ENCODE measurements around the gene TP53INP2.
"Not testable (repeated sequence)": the region's sequence is repeated elsewhere in the genome, so short reads cannot be mapped to it uniquely, and the experiment has no call there.

TP53INP2 gene

DNA sequence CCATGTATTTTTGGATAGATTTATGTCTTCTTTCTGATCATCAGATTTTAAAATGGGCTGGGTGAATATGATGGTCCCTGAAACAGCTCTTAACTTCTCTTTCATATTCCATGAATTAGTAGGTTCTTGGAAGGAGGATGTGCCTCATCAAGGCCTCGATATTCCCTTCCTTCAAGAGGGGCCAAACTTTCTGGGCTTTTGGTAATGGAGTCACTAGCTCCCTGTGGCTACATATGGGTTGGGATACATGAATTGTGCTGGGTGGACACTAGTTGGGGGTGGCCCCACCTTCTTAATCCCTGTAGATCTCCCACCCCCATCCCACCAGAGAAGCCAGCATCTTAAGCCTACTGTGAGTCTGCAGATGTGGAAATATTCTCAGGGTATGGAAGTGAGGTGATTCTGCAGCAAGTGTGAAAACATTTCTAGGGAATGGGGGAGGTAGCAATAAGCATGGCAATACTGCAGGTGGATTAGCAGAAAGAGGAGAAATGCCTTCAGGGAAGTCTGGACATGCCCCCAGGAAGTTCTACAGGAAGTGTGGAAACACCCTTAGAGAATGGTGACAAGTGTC is 2.2 kb downstream of the TP53INP2 start:
- no peak for DNase-seq

DNA sequence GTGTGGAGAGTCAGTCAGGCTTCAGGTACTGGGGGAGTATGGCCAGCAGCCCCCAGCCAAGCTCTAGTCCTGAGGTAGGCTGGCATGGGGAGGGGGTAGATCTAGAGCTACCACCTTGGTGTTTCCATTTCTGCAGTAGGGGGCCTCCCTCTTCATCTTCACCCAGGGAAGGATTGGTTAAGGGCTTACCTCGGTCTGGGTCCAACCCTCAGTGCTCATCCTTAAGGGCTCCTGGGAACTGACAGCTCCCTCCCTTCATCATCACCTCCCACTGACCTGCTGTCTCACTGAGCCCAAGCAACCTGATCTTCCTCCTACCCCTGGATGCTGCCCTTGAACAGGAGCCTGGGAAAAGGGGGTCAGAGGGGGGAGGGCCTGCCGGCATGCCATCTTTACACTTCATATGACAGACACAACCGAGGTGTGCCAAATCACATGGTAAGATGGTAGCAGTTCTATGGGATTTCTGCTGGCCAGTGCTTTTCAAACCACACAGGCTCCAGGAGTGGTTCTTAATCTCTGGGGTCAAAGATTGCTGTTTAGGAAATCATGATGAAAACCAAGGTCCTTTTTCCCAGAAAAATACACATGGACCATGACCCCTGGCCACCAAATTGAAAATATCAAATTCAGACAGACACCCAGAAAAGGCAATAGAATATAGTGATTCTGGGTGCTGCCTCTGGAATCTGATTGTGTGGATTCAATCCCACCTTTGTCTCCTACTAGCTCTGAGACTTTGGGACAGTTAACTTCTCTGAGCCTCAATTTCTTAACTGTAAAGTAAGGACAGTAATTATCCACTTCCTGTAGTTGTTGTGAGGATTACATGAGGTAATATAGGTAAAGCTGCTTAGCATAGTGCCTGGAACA is 3.0 kb downstream of the TP53INP2 start:
- no peak for DNase-seq

- peak; percentile 34 to 36 for DNase-seq
These were observed 4.5 kb downstream of the TP53INP2 start for GRCh38 chr20:34708621-34709043.

GRCh38 chr20:34709044-34709830 is 5.1 kb downstream of the TP53INP2 start:
- peak; percentile 63 to 73 for DNase-seq

DNA sequence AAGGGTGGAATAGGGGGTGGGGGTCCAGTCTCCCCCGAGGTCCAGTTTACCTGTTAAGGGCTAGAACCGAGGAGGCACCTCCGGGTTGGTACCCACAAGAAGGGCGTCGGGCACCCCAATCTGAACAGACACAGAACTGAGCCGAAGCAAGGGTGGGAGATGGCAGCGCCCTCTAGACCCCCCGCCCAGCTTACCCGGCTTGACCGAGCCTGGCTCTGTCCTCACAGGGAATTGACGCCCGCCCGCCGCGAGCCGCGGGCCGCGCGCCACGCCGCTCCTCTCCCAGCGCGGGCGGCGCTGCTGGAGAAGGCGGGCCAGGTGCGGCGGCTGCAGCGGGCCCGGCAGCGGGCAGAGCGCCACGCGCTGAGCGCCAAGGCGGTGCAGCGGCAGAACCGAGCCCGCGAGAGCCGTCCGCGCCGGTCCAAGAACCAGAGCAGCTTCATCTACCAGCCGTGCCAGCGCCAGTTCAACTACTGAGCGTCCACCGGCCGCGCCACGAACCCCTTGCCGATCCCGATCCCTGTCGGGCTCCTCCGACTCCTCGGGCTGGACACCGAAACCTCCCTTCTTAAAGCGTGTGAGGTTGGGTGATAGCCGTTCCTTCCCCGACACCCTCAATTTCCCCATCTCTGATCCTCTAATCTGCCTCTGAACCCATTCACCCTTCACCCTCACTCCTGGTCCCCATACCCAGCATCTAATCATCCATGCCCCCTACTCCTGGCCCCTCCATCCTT is 5.9 kb downstream of the TP53INP2 start:
- DNase-seq = peak in 1 of 2 experiments; percentile 43

DNA sequence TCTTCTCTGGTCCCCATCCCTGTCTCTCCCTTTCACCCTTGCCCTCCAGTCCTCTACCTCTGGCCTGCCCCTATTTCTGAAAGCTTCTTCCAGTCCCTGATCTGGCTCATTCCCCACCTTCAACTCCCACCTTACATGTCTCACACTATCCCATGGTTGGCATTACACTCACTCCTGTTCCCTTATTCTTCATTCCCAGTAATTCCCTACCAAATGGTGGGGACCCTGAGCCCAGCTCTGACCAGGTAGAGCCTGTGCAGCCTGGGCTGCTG is 6.4 kb downstream of the TP53INP2 start:
- no peak for DNase-seq

DNA sequence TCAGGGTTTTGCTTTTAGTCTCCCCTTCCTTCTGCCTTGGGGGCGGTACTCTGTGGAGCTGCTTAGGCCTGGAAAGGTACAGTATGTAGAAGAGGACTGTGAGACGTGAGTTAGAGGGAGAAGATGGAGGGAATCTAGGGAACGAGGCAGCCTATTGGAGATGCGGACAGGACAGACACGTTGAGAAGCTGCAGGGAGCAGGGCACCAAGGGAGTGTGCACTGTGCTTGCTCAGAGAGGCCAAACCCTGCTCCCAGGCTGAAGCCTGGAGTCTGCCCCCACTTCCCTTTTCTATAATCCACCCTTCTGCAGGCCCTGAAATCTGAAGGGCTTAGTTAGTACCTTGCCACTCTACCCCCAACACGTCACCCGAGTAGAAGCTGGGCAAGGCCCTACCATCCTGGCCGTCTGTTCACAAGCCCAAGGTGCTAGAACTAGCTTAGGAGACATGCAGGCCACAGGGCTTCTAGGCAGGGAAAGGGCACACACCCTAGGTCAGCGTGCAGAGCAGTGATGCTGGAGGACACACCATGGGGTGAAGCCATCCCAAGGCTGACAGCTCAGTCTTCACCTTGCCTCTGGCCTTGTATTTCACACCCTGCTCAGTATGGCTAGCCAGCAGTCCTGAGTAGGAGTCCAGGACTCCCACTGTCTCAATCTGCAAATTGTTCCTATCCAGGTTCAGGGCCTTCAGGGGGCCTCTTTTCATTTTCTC is 6.9 kb downstream of the TP53INP2 start:
- no peak for DNase-seq

DNA sequence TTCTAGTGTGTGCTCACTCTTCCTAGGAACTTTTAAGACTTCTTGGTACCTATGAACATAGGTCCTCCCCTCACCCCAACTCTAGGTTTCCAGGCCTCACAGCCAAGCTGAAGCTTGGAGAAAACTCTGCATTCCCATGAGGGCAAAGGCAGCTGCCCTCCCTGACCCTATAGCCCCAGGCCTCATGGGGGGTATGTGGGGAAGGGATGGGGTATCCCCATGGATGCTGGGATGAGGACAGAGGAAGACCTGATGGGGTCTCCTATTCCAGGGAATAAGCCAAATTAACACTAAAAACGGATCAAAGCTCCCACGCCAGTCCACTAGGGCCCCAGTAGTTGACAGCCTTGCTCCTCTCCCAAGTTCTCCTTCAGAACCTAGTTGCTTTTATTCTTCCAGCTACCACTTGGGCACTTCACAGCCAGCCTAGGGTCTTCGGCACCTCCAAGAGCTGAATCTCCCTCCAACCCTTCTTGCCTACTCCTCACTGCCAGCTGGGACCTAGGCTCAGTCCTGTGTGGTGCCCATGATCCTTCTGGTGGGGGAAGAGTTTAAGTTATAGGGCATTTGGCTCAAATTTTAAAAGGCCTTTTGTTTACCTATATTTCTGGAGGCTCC is 7.8 kb downstream of the TP53INP2 start:
- DNase-seq = no peak

DNA sequence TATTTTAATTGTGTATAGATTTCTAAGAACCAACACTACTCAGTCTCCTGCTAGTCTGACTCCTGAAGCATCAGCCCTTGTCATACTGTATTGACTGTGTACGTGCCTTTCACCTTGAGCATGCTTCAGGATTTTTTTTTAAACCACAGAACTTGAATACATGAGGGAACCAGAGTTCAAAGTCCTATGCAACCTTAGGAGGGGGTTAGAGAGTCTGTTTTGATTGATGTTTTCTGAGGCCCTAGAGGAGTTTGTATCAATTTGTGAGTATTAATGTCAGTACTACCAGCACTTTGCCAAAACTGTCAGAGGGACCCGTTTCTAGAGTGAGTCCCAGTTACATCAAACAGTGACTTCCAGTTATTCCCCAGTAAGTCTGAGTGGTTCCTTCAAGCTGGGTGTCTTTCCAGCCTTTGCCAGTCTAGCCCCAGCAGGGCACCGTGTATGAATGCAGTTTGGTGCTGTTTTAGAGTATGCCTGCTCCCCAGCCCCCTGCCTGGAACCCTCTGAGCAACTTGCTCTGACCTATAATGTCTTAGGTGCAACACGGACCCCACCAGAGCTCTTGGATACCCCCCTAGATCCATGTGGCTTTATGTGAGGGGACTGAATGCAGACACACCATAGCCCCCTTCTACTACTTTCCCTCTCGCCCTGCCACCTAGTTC is 8.5 kb downstream of the TP53INP2 start:
- no peak for DNase-seq

DNA sequence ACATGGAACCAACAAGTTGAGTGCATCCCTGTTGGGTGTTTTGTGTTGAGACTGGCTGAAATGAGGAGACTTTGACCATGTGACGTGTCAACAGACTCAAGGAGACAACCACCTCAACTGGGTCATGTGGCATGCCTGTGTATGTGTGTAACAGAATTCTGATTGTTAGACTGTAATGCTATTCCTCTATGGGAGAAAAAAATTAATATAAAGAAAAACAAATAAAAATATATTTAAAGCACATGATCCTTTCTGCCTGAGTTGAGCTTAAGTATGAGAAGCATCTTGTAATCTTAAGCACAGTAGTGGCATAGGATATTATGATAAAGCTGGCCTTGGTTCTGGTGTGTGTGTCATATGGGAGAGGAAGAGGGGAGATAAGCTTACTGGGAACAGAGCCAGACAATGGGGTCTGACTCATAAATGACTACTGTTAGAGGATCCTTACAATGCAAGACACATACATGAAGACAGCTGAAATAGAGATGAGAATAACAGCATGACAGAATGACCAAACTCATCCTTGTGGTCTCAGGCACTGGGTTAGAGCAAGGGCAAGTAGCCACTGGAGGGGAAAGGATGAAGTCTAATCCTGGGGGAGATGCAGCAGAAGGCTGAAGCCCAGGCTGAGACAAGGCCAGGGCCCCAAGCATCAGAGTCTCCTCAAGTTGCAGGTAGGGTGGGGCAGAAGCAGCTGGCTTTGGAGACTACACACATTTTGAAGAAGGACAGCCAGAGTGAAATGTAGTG is 9.2 kb downstream of the TP53INP2 start:
- DNase-seq = no peak

DNA sequence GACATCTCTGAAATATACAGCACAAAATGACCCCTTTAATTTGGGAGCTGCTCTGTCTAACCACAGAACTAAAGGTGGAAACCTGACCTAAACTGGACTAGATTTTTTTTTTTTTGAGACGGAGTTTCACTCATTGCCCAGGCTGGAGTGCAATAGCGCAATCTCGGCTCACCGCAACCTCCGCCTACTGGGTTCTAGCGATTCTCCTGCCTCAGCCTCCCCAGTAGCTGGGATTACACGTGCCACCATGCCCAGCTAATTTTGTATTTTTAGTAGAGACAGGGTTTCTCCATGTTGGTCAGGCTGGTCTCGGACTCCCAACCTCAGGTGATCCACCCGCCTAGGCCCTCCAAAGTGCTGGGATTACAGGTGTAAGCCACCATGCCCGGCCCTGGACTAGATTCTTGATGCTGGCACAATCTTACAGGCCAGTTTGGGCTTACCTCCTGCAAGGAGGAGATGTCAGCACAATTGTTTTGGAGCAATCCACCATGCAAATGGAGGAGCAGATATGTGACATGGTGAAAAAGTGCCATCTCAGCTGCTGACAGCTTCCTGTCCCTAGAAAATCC is 9.9 kb downstream of the TP53INP2 start:
- DNase-seq = not testable (repeated sequence)

DNA sequence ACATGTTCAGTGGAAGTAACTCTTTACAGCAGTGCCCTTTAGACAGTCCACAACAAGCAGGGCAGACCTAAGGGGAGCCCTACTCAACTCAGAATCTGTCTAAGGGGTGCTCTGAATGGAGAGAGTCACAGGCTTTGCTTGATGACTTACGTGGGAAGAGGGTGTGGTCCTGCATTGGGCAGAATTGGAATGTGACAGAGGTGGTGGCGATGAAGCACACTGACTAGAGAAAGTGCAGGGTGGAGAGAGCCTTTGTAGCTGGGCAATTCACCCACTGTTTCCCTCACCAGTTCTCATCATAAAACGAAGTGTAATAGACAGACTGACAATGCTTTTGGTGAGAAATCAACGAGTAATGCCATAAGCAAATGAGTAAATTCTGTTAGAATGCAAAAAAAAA is 11.2 kb downstream of the TP53INP2 start:
- no peak for DNase-seq

DNA sequence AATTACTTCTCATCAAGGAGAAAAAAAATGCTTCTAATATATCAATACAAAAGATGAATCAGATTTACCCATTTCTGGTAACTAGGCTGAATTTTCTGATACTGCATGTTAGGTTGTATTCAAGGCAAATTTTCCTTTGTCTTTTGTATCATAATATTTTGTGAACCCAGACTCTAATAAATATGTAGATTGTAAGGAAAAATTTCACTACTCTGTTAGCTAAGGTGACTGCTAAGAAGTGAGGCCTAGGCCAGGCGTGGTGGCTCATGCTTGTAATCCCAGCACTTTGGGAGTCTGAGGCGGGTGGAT is 12.7 kb downstream of the TP53INP2 start:
- no peak for DNase-seq

DNA sequence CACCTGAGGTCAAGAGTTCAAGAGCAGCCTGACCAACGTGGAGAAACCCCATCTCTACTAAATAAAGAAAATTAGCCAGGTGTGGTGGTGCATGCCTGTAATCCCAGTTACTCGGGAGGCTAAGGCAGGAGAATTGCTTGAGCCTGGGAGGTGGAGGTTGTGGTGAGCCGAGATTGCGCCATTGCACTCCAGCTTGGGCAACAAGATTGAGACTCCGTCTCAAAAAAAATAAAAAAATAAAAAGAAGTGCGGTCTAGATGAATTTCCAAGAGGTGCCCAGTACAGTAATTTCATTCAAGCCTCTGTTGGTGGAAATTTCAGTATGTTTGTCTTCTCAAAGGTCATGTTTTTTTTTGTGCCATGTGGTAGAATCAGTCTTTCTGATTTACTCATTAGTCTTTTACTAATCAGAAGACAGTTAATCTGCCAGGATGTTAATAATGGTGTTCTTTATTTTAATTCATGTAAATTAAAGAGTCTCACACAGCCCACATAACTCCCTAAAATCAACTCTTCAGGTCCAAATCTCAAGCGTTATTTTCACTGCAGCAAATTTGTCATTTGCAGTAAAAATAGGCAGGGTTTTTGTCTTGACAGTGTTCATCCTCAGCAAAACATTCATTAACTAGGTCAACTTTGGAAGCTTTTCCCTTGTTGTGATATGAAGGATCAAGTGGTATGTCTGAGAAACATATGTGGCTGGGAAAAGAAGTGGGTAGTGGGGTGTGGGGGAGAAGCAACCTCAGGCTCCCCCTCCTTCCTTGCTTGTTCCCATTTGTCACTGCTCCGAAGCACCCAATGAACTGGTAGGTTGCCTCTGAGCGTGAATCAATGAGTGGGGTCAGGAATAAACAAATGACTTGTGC is 13.3 kb downstream of the TP53INP2 start:
- no peak for DNase-seq

DNA sequence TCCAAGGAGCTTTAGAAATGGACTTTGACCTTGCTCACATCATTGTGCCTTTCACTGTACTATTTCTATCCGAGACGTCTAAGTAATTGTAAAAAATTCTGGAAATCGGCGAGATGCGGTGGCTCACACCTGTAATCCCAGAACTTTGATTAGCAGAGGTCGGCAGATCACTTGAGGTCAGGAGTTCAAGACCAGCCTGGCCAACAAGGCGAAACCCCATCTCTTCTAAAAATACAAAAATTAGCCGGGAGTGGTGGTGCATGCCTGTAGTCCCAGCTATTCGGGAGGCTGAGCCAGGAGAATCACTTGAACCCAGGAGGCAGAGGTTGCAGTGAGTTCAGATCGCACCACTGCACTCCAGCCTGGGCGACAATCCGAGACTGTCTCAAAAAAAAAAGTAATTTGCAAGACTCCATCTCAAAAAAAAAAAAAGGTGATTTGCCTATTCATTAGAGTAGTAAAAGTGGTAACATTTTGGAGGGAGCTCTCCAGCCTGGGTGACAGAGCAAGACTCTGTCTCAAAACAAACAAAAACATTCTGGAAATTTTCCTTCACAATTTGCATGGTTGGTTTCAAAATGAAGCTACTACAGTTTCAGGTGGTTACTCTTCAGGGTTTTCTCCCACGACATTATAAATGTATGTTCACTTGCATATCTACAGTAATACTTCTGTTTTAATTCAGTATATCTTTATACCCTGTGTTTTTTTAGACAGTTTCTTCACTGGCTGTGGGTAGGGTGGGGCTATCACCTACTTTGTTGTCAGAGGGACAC is 15.3 kb downstream of the TP53INP2 start:
- DNase-seq = not testable (repeated sequence)

DNA sequence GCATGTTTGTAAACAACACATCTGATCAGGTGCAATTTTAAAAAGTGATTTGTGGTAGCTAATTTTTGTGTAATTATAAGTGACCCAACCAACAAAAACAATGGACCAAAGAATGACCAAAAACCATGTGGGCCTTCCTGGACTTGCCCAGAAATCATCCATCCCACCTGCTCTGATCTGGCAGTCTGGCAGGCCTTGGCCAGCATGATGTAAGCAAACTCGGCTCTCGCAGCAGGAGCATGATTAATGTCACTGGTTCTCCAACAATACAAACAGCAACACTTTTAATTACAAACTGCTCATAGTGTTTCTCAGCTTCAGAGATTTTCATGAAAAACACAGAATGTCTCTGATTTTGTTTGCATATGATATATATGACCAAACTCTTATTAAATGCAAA is 16.1 kb downstream of the TP53INP2 start:
- DNase-seq = no peak

- not testable (repeated sequence) for DNase-seq
These were observed 18.4 kb downstream of the TP53INP2 start for GRCh38 chr20:34722560-34722959.

- DNase-seq = no peak
These were observed 20.0 kb downstream of the TP53INP2 start for GRCh38 chr20:34724172-34724571.

GRCh38 chr20:34729416-34729815 is 25.3 kb downstream of the TP53INP2 start:
- no peak for DNase-seq

Data from activated CD4-positive, alpha-beta T cell treated with anti-CD3 and anti-CD28 coated beads, Interleukin-2, amount 50 U/mL, for 4 hours (primary cell).